Lower leg skin (tissue), 4 donors: ENCODE measurements around the gene WRAP53. TPM values are rescaled to one million over a fixed set of nuclear protein-coding genes. Genes with fewer than 3 reads are reported as not detected.

Experiments
- DNase-seq, 2 donors: peaks; one replicate each; pipeline ENCODE4 v3.0.0-alpha.2; 2019; ENCODE audit warnings: low spot score in 2 of 2
- H3K4me3 ChIP-seq: fragments of 200-600 bp; sonication (generic); 2 replicates; pipeline ENCODE4 v1.5.1; 2017; ENCODE audit warnings: mild to moderate bottlenecking, low read depth; ENCODE audit not compliant: poor library complexity, severe bottlenecking
- CTCF ChIP-seq, 3 donors: fragments of 450-650 bp; IDR thresholded peaks; one replicate each; pipeline ENCODE4 v1.5.1; 2016; ENCODE audit warnings: antibody characterized with exemption in 3 of 3, mild to moderate bottlenecking in 3 of 3, moderate library complexity in 2 of 3
- POLR2A ChIP-seq, 2 donors: fragments of 450-650 bp; IDR thresholded peaks; one replicate each; pipeline ENCODE4 v1.6.1; 2016 to 2017; ENCODE audit warnings: antibody characterized with exemption in 2 of 2, mild to moderate bottlenecking in 1 of 2, moderate library complexity in 1 of 2
- WGBS, 2 donors: methylation state at CpG; one replicate each; pipeline ENCODE4 v1.1.5; 2018; 5-methylcytosine and 5-hydroxymethylcytosine counted together
- intact Hi-C: fragments of 100-400 bp; cut with DNase I; formaldehyde crosslinking; loops from one replicate; pipeline ENCODE4 v1.15.0; 2023; ENCODE audit warnings: low total_unique reads
- total RNA-seq, 4 donors: library from RNA; depleted of rRNA; stranded (reverse); fragments of >200 nt; gene quantifications; one replicate each; pipeline ENCODE4 v1.1.0, GENCODE V29; 2016

The WRAP53 gene
- total RNA-seq, 4 donors from 2014 or later, result 1.1 to 5.4 (median 4.5) TPM

GRCh38 chr17:7748076-7748775 lies 59.9 kb downstream of the WRAP53 start:
- TF ChIP-seq POLR2A (IDR thresholded peaks at IDR 0.05), result no peak
- intact Hi-C loops, result loop anchor here (10.0 kb wide), 1 partner anchor 67 kb away; no protein-coding TSS in a partner anchor
- DNase-seq, result no peak
- 49 to 63% methylated on average over 10 of the region's 10 CpGs for WGBS, 2 donors
- no peak overlapping the region for H3K4me3 ChIP-seq

- H3K4me3 ChIP-seq, result no peak overlapping the region
- no peak for TF ChIP-seq POLR2A (IDR thresholded peaks at IDR 0.05)
- no peak for TF ChIP-seq CTCF (IDR thresholded peaks at IDR 0.05)
- intact Hi-C loops, result no loop called here
- DNase-seq, result no peak
- WGBS, 2 donors, result 72% methylated on average over 4 of the region's 4 CpGs
Observed at GRCh38 chr17:7750321-7750821, 62.1 kb downstream of the WRAP53 start.

Other genes with a start within 250 kb of the WRAP53 start
- 10 to 100 TPM; 12.5 to 15.0 (median 13.9) TPM for gene FGF11, start 249.0 kb upstream of the WRAP53 start, total RNA-seq
- gene CHRNB1, start 243.4 kb upstream of the WRAP53 start, total RNA-seq, result 10 to 100 TPM in 3 of 4 donors, 1 to 10 TPM in 1; 7.8 to 16.0 (median 13.6) TPM
- gene ZBTB4, start 208.8 kb upstream of the WRAP53 start, total RNA-seq, result 10 to 100 TPM; 40.4 to 52.3 (median 47.7) TPM
- not detected for gene SLC35G6, start 207.0 kb upstream of the WRAP53 start, total RNA-seq
- 100 to 1,000 TPM in 3 of 4 donors, 10 to 100 TPM in 1; 93.9 to 120 (median 110) TPM for gene POLR2A, start 204.1 kb upstream of the WRAP53 start, total RNA-seq
- gene TNFSF12, start 139.4 kb upstream of the WRAP53 start, total RNA-seq, result 10 to 100 TPM in 3 of 4 donors, 1 to 10 TPM in 1; 9.9 to 31.7 (median 20.9) TPM
- gene TNFSF13, start 129.7 kb upstream of the WRAP53 start, total RNA-seq, result 10 to 100 TPM in 3 of 4 donors, 1 to 10 TPM in 1; 7.6 to 30.6 (median 17.6) TPM
- 10 to 100 TPM; 39.5 to 53.0 (median 48.7) TPM for gene SENP3, start 126.6 kb upstream of the WRAP53 start, total RNA-seq
- 10 to 100 TPM; 14.2 to 26.9 (median 16.2) TPM for gene CD68, start 108.8 kb upstream of the WRAP53 start, total RNA-seq
- 10 to 100 TPM; 30.4 to 97.7 (median 74.4) TPM for gene MPDU1, start 104.6 kb upstream of the WRAP53 start, total RNA-seq
- gene SOX15, start 98.4 kb upstream of the WRAP53 start, total RNA-seq, result 100 to 1,000 TPM in 1 of 4 donors, 10 to 100 TPM in 3; 61.9 to 106 (median 77.8) TPM
- 10 to 100 TPM; 32.1 to 35.7 (median 33.9) TPM for gene FXR2, start 73.6 kb upstream of the WRAP53 start, total RNA-seq
- gene SAT2, start 60.7 kb upstream of the WRAP53 start, total RNA-seq, result 10 to 100 TPM; 32.7 to 50.5 (median 43.0) TPM
- not detected for gene SHBG, start 58.3 kb upstream of the WRAP53 start, total RNA-seq
- gene ATP1B2, start 37.6 kb upstream of the WRAP53 start, total RNA-seq, result 1 to 10 TPM in 1 of 4 donors, under 1 TPM in 2, not detected in 1; 0.42 to 3.0 (median 0.46) TPM
- 10 to 100 TPM; 42.8 to 57.3 (median 50.8) TPM for gene TP53, start 987 bp upstream of the WRAP53 start, total RNA-seq
- 1 to 10 TPM; 5.4 to 8.5 (median 7.6) TPM for gene EFNB3, start 16.7 kb downstream of the WRAP53 start, total RNA-seq
- under 1 TPM in 3 of 4 donors, not detected in 1; under 0.01 to 0.10 (median 0.05) TPM for gene DNAH2, start 29.3 kb downstream of the WRAP53 start, total RNA-seq
- 10 to 100 TPM; 12.5 to 30.9 (median 18.0) TPM for gene KDM6B, start 145.7 kb downstream of the WRAP53 start, total RNA-seq
- 1 to 10 TPM in 3 of 4 donors, under 1 TPM in 1; 0.91 to 5.9 (median 3.4) TPM for gene TMEM88, start 166.6 kb downstream of the WRAP53 start, total RNA-seq
- gene NAA38, start 169.1 kb downstream of the WRAP53 start, total RNA-seq, result 100 to 1,000 TPM in 1 of 4 donors, 10 to 100 TPM in 3; 56.8 to 101 (median 91.3) TPM
- gene CYB5D1, start 169.5 kb downstream of the WRAP53 start, total RNA-seq, result 10 to 100 TPM in 1 of 4 donors, 1 to 10 TPM in 3; 7.0 to 14.1 (median 9.1) TPM
- 10 to 100 TPM; 36.8 to 71.1 (median 54.8) TPM for gene CHD3, start 200.3 kb downstream of the WRAP53 start, total RNA-seq
- 100 to 1,000 TPM; 111 to 202 (median 172) TPM for gene RNF227, start 227.8 kb downstream of the WRAP53 start, total RNA-seq
- gene KCNAB3, start 241.4 kb downstream of the WRAP53 start, total RNA-seq, result under 1 TPM; 0.10 to 0.49 (median 0.24) TPM
- gene TRAPPC1, start 243.5 kb downstream of the WRAP53 start, total RNA-seq, result 10 to 100 TPM; 39.8 to 62.5 (median 52.2) TPM
- gene CNTROB, start 243.7 kb downstream of the WRAP53 start, total RNA-seq, result 10 to 100 TPM; 23.4 to 43.1 (median 27.0) TPM